Liver (tissue), 9 donors: ENCODE results near the gene SCD5. TPM values are rescaled to one million over a fixed set of nuclear protein-coding genes. Genes with fewer than 3 reads are reported as not detected.

ENCODE experiments used
- DNase-seq: peaks from one replicate; pipeline ENCODE4 v3.0.0-alpha.2; 2017; ENCODE audit warnings: low spot score
- H3K27ac ChIP-seq, 2 donors: one replicate each; pipeline ENCODE4 v1.7.0; 2013; ENCODE audit warnings: inconsistent platforms in 2 of 2, low read length in 2 of 2, control low read depth in 1 of 2, low read depth in 1 of 2, mild to moderate bottlenecking in 1 of 2
- H3K27me3 ChIP-seq, 4 donors: one replicate each; pipeline versions ENCODE4 v1.6.1 to v1.7.0; 2013; ENCODE audit warnings: low read length in 3 of 4, inconsistent platforms in 1 of 4, mild to moderate bottlenecking in 1 of 4, moderate library complexity in 1 of 4; ENCODE audit not compliant: control insufficient read depth in 4 of 4, insufficient read depth in 4 of 4
- H3K36me3 ChIP-seq, 4 donors: one replicate each; pipeline versions ENCODE4 v1.6.1 to v1.7.0; 2013; ENCODE audit warnings: low read length in 3 of 4, mild to moderate bottlenecking in 3 of 4, low read depth in 1 of 4, moderate library complexity in 1 of 4; ENCODE audit not compliant: control insufficient read depth in 4 of 4, insufficient read depth in 3 of 4
- H3K4me1 ChIP-seq, 4 donors: one replicate each; pipeline versions ENCODE4 v1.6.1 to v1.7.0; 2013; ENCODE audit warnings: low read length in 3 of 4, mild to moderate bottlenecking in 3 of 4, moderate library complexity in 1 of 4; ENCODE audit not compliant: control insufficient read depth in 4 of 4, insufficient read depth in 4 of 4
- H3K4me3 ChIP-seq, 3 donors: one replicate each; pipeline versions ENCODE4 v1.6.1 to v1.7.0; 2013; ENCODE audit warnings: low read length in 3 of 3, control low read depth in 1 of 3, low read depth in 1 of 3, mild to moderate bottlenecking in 1 of 3
- H3K9ac ChIP-seq, 2 donors: one replicate each; pipeline ENCODE4 v1.7.0; 2013; ENCODE audit warnings: low read length in 2 of 2, mild to moderate bottlenecking in 2 of 2, moderate library complexity in 2 of 2, control low read depth in 1 of 2, low read depth in 1 of 2
- H3K9me3 ChIP-seq, 4 donors: one replicate each; pipeline versions ENCODE4 v1.6.1 to v1.7.0; 2013; ENCODE audit warnings: low read length in 3 of 4; ENCODE audit not compliant: control insufficient read depth in 4 of 4
- ATF3 ChIP-seq: IDR thresholded peaks from 2 replicates; pipeline ENCODE4 v1.6.1; 2016; ENCODE audit warnings: antibody characterized with exemption
- FOXA1 ChIP-seq: IDR thresholded peaks from 2 replicates; pipeline ENCODE4 v1.6.1; 2016; ENCODE audit warnings: antibody characterized with exemption
- FOXA2 ChIP-seq: IDR thresholded peaks from 2 replicates; pipeline ENCODE4 v1.6.1; 2016; ENCODE audit warnings: antibody characterized with exemption
- HNF4G ChIP-seq: IDR thresholded peaks from 2 replicates; pipeline ENCODE4 v1.6.1; 2016; ENCODE audit warnings: antibody characterized with exemption
- JUND ChIP-seq, 2 donors: IDR thresholded peaks; 2 replicates each; pipeline ENCODE4 v1.6.1; 2016; ENCODE audit warnings: antibody characterized with exemption in 2 of 2
- REST ChIP-seq: IDR thresholded peaks from 2 replicates; pipeline ENCODE4 v1.6.1; 2016; ENCODE audit warnings: antibody characterized with exemption, mild to moderate bottlenecking
- RXRA ChIP-seq, 2 donors: IDR thresholded peaks; 2 replicates each; pipeline ENCODE4 v1.6.1; 2017 to 2018; ENCODE audit warnings: antibody characterized with exemption in 2 of 2, mild to moderate bottlenecking in 1 of 2
- SP1 ChIP-seq: IDR thresholded peaks from 2 replicates; pipeline ENCODE4 v1.6.1; 2018; ENCODE audit warnings: antibody characterized with exemption, mild to moderate bottlenecking
- ZBTB33 ChIP-seq: IDR thresholded peaks from 2 replicates; pipeline ENCODE4 v1.6.1; 2016; ENCODE audit warnings: antibody characterized with exemption
- WGBS: extraction: QIAGEN DNeasy Blood & Tissue Kit; methylation state at CpG from one replicate; pipeline ENCODE4 v1.1.7; 2013; 5-methylcytosine and 5-hydroxymethylcytosine counted together
- polyA plus RNA-seq, 2 donors: library from polyadenylated mRNA; stranded (reverse) in 1 of 2; unstranded in 1 of 2; fragments of 200-250 nt in 1 of 2; fragments of >200 nt in 1 of 2; fragmentation: Nextera tagmentation in 1 of 2; extraction: Ambion mirVana in 1 of 2; gene quantifications; one replicate each; pipeline versions ENCODE4 v1.2.1 to v1.2.3, GENCODE V29; 2013 to 2015
- total RNA-seq, 2 donors: library from RNA; depleted of rRNA; stranded (reverse); fragments of >200 nt; gene quantifications; one replicate each; pipeline ENCODE4 v1.2.3, GENCODE V29; 2014
- donor health status: healthy.
- donor health status: healthy.
- donor health status: healthy.
- donor health status: healthy.
- donor health status: healthy.

Gene SCD5
- total and polyA plus RNA-seq, 4 donors: 0.14 to 1.9 (median 0.57) TPM

GRCh38 chr4:82610041-82610440 is 188.6 kb downstream of the SCD5 start (continued):
- TF ChIP-seq ZBTB33 (no peak), JUND (IDR thresholded peaks at IDR 0.05) (no peak), HNF4G (no peak)

GRCh38 chr4:82606622-82607021 is 192.0 kb downstream of the SCD5 start:
- Histone ChIP-seq H3K9ac (no peak overlapping the region), H3K36me3 (no peaks in the 10 kb centered on the region), H3K4me3 (no peak overlapping the region), H3K9me3 (no peaks in the 10 kb centered on the region), H3K27ac (no peak overlapping the region), H3K27me3 (no peaks in the 10 kb centered on the region), H3K4me1 (no peaks in the 10 kb centered on the region)
- TF ChIP-seq RXRA (IDR thresholded peaks at IDR 0.05) (no peak), REST (no peak), SP1 (no peak), ATF3 (no peak), ZBTB33 (no peak), FOXA1 (no peak), JUND (IDR thresholded peaks at IDR 0.05) (no peak)
- WGBS: 95% methylated on average over 7 of the region's 7 CpGs
- no peak for DNase-seq

GRCh38 chr4:82604522-82604921 is 194.1 kb downstream of the SCD5 start:
- TF ChIP-seq FOXA2: no peak
- TF ChIP-seq SP1: no peak

More at GRCh38 chr4:82604522-82604921, 194.1 kb downstream of the SCD5 start:
- H3K27ac ChIP-seq: no peak overlapping the region
- 91% methylated on average over 1 of the region's 1 CpG for WGBS
- no peaks in the 10 kb centered on the region for H3K9me3 ChIP-seq
- H3K4me1 ChIP-seq: no peaks in the 10 kb centered on the region
- no peaks in the 10 kb centered on the region for H3K27me3 ChIP-seq
- H3K9ac ChIP-seq: no peak overlapping the region
- DNase-seq: no peak
- H3K36me3 ChIP-seq: no peaks in the 10 kb centered on the region
- H3K4me3 ChIP-seq: no peak overlapping the region
